ENCODE data around the gene KIAA0319L.
"Not testable (repeated sequence)": the region's sequence is repeated elsewhere in the genome, so short reads cannot be mapped to it uniquely, and the experiment has no call there.

DNA sequence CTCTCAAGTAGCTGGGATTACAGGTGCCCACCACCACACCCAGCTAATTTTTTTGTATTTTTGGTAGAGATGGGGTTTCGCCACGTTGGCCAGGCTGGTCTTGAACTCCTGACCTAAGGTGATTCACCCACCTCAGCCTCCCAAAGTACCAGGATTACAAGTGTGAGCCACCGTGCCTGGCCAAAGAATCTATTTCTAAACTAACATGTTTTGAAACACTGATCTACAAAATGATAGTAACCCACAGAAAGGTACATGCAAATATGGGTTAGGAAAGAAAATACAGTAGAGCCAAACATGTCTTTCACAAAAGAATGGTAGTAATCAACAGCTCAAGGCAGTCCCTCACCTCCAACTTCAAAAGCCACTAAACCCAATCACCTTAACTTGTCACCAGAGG is 84.0 kb downstream of the KIAA0319L start:
- TF ChIP-seq, protein P1, sequence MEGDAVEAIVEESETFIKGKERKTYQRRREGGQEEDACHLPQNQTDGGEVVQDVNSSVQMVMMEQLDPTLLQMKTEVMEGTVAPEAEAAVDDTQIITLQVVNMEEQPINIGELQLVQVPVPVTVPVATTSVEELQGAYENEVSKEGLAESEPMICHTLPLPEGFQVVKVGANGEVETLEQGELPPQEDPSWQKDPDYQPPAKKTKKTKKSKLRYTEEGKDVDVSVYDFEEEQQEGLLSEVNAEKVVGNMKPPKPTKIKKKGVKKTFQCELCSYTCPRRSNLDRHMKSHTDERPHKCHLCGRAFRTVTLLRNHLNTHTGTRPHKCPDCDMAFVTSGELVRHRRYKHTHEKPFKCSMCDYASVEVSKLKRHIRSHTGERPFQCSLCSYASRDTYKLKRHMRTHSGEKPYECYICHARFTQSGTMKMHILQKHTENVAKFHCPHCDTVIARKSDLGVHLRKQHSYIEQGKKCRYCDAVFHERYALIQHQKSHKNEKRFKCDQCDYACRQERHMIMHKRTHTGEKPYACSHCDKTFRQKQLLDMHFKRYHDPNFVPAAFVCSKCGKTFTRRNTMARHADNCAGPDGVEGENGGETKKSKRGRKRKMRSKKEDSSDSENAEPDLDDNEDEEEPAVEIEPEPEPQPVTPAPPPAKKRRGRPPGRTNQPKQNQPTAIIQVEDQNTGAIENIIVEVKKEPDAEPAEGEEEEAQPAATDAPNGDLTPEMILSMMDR (IDR thresholded peaks at IDR 0.05) = not testable (repeated sequence)
- not testable (repeated sequence) for TF ChIP-seq POLR2AphosphoS5 (IDR thresholded peaks at IDR 0.05)
